GM19239 (cell line): ENCODE measurements around the gene IL34.
"Not testable (repeated sequence)": the region's sequence is repeated elsewhere in the genome, so short reads cannot be mapped to it uniquely, and the experiment has no call there.

Experiments
- DNase-seq: peaks from one replicate; pipeline ENCODE4 v3.0.0; 2011; ENCODE audit warnings: low spot score; ENCODE audit not compliant: insufficient read length
- FAIRE-seq: peaks from 2 replicates; lab custom pipeline; 2011; peaks lifted over from hg19 to GRCh38; lab: Jason Lieb, UNC

IL34 gene

GRCh38 chr16:70646260-70647241, at the start of gene IL34:
IL34 (plus strand) TSS chr16:70646559; CDS start chr16:70646948, 389 bp downstream.
- no peak for DNase-seq
- FAIRE-seq = no peak

- DNase-seq (no peak), FAIRE-seq (no peak)
Measured at GRCh38 chr16:70597135-70597835, 49.1 kb upstream of the IL34 start.

GRCh38 chr16:70598937-70599503, 47.3 kb upstream of the IL34 start:
- no peak for DNase-seq
- no peak for FAIRE-seq

DNA sequence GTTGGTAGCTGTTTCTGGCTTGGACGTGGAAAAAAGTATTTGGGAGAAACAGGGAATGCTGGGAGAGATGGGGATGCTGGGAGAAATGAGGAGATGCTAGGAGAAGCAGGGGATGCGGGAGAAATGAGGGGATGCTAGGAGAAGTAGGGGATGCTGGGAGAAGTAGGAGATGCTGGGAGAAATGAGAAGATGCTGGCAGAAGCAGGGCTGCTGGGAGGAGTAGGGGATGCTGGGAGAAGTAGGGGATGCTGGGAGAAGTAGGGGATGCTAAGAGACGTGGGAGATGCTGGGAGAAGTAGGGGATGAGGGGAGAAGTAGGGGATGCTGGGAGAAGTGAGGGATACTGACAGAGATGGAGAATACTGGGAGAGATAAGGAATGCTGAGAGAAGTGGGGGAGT, 45.6 kb upstream of the IL34 start:
- no peak for FAIRE-seq
- DNase-seq = no peak

GRCh38 chr16:70601576-70602575, 44.5 kb upstream of the IL34 start:
- FAIRE-seq = no peak
- no peak for DNase-seq

- no peak for DNase-seq
- FAIRE-seq = no peak
Measured at GRCh38 chr16:70602831-70603230, 43.5 kb upstream of the IL34 start.

- FAIRE-seq (no peak), DNase-seq (no peak)
Measured at GRCh38 chr16:70604407-70605282, 41.7 kb upstream of the IL34 start.

- DNase-seq (no peak), FAIRE-seq (no peak)
Measured at GRCh38 chr16:70605283-70605657, 41.1 kb upstream of the IL34 start.

- no peak for DNase-seq
- no peak for FAIRE-seq
Measured at GRCh38 chr16:70608521-70608920, 37.8 kb upstream of the IL34 start.

DNA sequence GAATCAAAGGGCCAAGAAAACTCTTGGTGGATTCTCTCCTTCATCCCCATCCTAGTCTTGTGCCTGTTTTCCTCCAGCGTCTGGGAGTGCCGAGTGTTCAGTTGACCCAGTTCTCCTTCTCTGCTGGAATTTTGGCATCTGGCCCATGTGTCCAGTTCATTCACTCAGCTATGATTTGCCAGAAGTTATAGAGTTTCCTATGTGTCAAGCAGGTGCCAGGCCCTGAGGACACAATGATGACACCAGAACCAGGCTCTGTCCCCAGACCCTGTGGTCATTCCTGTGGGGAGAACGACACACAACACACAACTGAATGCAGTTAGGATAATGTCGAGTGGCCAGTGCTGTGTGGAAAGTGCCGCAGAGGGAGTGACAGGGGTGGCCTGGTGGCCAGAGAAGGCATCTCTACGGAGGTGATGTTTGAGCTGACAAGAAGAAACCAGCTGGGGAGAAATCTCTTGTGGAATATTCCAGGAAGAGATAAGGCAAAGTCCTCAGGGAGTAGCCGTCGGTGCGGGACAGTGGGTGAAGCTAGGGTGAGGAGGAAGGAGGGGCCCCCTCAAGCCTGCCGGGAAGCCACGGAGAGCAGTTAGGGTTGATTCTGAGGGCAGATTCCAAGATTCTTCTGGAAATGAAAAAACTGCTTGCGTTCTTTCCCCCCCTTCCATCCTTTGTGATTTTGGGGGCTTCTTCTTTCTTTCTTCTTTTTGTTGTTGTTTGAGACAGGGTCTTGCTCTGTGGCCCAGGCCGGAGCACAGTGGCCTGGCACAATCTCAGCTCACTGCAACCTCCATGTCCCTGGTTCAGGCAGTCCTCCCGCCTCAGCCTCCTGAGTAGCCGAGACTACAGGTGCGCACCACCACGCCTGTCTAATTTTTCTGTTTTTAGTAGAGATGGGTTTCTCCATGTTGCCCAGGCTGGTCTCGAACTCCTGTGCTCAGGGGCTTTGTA, 35.8 kb upstream of the IL34 start:
- FAIRE-seq = no peak

GRCh38 chr16:70611224-70611598, 35.1 kb upstream of the IL34 start:
- DNase-seq (no peak), FAIRE-seq (no peak)

More for the DNA sequence above, 35.8 kb upstream of the IL34 start:
- no peak for DNase-seq

DNA sequence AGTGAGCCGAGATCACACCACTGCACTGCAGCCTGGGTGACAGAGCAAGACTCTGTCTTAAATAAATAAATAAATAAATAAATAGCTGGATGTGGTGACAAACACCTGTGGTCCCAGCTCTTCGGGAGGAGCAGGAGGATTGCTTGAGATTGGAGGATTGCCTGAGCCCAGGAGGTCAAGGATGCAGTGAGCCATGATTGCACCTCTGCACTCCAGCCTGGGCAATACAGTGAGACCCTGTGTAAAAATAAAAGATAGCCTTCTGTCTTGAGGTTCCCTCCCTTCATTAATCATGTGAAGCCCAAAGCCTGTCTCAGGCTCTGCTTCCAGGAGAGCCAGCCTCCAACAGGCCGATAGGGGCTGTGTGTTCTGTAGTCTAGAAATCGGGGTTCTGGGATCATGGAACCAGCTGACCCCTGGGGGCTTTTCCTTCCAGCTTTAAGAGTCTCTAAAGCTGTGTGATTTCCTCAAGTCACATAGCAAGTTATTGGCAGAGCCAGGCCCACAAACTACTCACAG, 34.5 kb upstream of the IL34 start:
- DNase-seq (no peak), FAIRE-seq (no peak)

- no peak for FAIRE-seq
- DNase-seq = no peak
Measured at GRCh38 chr16:70612931-70613330, 33.4 kb upstream of the IL34 start.

DNA sequence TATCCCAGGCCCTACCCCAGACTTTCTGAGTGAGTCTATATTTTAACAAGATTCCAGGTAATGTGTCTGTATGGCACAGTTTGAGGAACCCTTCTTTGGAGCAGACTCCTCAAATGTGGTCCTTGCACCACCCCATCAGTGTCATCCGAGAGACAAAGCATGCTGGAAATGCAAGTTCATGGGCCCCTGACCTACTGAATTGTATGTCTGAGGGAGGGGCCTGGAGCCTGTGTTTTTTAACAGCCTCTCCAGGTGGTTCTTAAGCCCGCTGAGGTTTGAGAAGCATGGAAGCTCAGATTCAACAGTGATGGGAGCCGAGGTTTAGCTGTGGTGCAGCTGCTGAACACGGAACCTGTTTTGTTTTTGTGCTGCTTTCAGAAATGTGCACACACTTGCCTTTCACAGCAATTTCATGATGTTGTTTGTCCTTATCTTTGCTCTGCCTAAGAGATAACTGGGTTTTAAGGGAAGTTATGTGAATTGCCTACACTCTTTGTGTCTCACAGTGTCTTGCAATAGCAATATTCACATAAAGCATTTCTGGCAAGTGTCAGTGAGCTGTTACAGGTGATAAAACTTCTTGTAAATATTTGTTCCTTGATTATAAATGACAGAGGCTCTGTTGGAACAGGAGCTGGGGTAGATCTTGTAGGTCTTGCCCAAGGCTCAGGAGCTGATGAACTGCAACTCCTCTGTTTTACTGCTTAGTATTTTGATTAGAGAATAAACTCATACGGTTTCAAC, 32.0 kb upstream of the IL34 start:
- DNase-seq (no peak), FAIRE-seq (no peak)

- DNase-seq (no peak), FAIRE-seq (no peak)
Measured at GRCh38 chr16:70615945-70616344, 30.4 kb upstream of the IL34 start.

- not testable (repeated sequence) for FAIRE-seq, DNase-seq
Measured at GRCh38 chr16:70621864-70622263, 24.5 kb upstream of the IL34 start.

DNA sequence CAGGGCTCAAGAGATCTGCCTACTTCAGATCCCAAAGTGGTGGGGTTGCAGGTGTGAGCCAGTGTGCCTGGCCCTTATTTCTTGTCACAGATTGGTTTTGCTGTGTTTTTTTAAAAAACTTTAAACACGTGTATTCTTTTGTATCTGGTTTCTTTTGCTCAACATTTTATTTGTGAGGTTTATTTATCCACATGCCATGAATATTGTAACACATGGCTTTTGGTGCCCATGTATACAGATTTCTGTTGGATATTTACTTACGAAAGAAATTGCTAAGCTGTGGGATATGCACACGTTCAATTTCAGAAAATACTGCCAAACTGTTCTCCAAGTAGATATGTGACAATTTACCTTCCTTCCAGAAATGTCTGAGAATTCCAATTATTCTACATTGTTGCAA, 18.7 kb upstream of the IL34 start:
- FAIRE-seq = no peak
- DNase-seq = no peak
